NCI-H2196 treated with DMSO at 0.1 percent for 48 hours (cell line): ENCODE measurements around the gene RHOBTB3.

Experiments
- DNase-seq: peaks from one replicate; lab custom pipeline; 2025; ENCODE audit not compliant: unreplicated experiment; lab: John Stamatoyannopoulos, UW

The RHOBTB3 gene

DNA sequence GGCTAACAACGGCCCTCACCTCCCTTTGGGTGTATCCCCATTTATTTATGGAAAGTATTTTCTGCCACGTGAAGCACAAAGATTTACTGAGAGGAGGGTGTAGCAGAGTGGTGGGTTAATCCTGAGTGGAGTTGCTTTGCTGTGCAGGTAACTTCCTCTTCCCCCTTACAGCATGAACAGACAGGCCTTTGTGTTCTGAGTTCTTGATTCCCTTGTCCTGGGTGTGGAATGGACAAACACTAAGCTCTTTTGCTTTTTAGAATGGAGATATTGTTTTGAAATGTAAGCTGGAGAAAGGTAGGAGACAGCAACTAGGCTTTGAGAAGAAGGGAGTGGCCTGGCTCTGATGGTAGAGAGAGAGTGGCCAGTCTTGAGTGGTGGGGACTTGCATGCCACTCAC is 108.5 kb downstream of the RHOBTB3 start:
- no peak for DNase-seq

DNA sequence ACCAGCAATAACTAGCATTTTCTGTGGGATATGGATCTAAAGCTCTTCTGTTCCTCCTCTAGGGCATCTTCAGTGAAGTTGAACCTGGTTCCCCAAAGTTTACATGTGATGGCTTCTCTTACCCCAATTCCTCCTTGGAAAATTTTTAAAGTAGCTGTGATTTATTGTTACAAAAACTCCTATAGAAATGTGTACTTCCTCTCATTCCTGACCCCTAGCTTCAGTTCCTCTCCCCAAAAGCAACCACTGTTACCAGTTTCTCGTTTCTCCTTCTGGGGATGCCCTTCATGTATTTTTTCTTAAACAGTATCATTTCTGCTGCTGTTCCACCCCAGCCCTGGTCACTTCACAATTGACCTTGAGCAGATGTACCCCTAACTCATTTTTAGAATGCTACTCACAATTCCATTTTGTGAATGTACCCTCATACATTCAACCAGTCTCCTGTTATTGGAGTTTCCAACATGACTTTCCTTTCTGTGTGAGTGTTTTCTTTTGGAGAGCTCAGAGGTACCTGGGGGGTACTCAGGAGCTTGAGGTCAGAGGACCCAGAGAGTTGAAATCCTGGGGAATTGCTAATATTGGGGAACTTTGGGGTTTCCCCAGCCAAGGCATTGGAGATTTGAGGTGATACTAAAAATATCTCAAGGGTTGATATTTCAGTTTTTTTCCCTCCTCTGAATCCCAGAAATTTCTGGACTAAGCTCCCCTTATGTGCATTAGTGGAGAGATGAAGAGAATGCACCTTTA is 110.0 kb downstream of the RHOBTB3 start:
- DNase-seq = no peak

DNA sequence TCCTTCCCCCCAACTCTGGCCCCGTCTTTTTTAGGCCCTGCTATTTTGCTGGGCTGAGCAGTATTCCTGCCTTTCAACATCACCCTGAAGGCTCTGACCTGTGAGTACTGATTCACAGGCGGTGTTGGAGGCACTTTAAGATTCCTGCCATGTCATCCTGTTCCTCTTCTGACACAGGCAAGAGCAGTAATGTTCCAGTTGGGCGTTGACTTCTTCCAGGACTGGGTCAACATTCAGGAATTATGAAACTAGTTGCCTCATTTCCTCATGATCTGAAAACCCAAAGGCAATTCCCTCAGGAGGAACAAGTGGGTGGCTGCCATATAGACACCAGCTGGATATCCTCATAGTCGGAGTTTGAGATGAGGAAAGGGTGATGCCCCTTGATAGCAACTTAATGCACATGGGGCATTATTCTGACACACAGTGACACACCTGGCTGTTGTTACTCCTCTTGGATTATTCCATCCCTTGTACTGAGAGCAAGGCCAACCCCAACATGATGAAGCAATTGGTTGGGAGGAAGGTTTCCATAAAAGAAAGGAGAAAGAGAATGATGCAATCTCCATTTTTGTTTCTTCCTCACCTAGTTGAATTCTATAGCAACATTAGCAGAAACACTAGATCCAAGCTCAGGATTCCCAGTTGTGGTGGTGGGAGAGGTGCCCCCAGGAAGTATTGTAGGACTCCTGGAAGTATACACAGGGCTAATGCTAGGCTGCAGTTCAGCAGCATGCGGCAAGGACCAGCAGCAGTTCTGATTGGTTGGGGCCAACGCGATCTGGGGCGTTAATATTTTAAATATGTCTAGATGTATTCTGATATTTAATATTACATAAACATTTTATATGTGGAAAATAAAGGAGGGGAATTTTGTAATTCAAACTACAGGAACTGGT is 111.0 kb downstream of the RHOBTB3 start:
- DNase-seq = no peak

- no peak for DNase-seq
Measured at GRCh38 chr5:95842854-95843544, 111.9 kb downstream of the RHOBTB3 start.

DNA sequence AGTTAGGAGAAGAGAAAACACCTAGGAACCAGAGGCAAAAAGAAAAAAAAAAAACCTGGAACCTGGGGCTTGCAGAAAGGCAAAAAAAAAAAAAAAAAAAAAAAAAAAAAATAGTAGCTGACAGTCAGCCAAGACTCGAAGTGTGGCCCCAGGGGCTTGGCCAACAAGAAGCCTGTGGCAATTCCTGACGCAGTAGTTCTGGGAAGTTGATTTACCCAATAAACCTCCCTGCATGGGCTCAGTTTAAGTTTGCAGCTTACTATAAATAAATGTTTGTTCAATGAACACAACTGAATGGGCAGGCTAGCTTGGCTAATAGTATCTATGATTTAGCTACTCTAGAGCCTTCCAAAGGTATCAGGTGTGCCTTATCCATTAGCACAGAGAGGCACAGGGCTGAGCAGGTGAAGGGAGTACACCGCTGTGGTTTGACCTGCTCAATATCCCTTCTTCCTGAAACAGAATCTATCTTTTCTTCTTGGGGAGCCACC is 112.6 kb downstream of the RHOBTB3 start:
- DNase-seq = no peak

DNA sequence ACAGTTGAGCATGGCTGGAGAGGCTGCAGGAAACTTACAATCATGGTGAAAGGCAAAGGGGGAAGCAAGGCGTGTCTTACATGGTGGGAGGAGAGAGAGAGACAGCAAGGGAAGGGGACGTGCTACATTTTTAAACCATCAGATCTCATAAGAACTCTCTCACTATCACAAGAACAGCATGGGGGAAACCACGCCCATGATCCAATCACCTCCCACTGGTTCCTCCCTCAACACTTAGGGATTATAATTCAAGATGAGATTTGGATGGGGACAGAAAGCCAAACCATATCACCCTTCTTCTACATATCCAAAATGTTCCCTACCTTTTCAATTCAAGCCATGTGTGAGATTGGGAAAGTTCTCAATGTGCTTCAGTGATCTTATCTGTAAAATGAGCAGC is 114.3 kb downstream of the RHOBTB3 start:
- DNase-seq = no peak
